Kidney (tissue), 14 donors: Measurements from ENCODE around the gene CAPRIN1. TPM values are rescaled to one million over a fixed set of nuclear protein-coding genes. Genes with fewer than 3 reads are reported as not detected.

Source experiments
- DNase-seq, 5 donors: peaks; one replicate each; pipeline ENCODE4 v3.0.0-alpha.2; 2013 to 2020
- FAIRE-seq: peaks from 2 replicates; lab custom pipeline; 2012; peaks lifted over from hg19 to GRCh38; lab: Jason Lieb, UNC
- H3K27ac ChIP-seq, 2 donors: one replicate each; pipeline ENCODE4 v1.7.0; 2013; ENCODE audit warnings: low read depth in 2 of 2, low read length in 2 of 2, inconsistent platforms in 1 of 2
- H3K27me3 ChIP-seq: one replicate; pipeline ENCODE4 v1.7.1; 2013; ENCODE audit warnings: low read length, inconsistent platforms; ENCODE audit not compliant: control insufficient read depth, insufficient read depth
- H3K36me3 ChIP-seq, 3 donors: one replicate each; pipeline versions ENCODE4 v1.7.0 to v1.7.1; 2013; ENCODE audit warnings: low read length in 3 of 3, control low read depth in 1 of 3, inconsistent platforms in 1 of 3; ENCODE audit not compliant: insufficient read depth in 3 of 3, control insufficient read depth in 2 of 3
- H3K4me1 ChIP-seq, 3 donors: one replicate each; pipeline versions ENCODE4 v1.7.0 to v1.7.1; 2013; ENCODE audit warnings: low read length in 3 of 3, inconsistent platforms in 1 of 3, low read depth in 1 of 3; ENCODE audit not compliant: control insufficient read depth in 2 of 3, insufficient read depth in 2 of 3
- H3K4me3 ChIP-seq, 3 donors: one replicate each; pipeline versions ENCODE4 v1.7.0 to v1.8.1; 2013; ENCODE audit warnings: low read length in 3 of 3, control low read depth in 1 of 3, inconsistent platforms in 1 of 3
- H3K9ac ChIP-seq, 3 donors: one replicate each; pipeline versions ENCODE4 v1.7.0 to v1.7.1; 2013; ENCODE audit warnings: low read length in 3 of 3, control low read depth in 1 of 3, inconsistent platforms in 1 of 3
- H3K9me3 ChIP-seq, 3 donors: one replicate each; pipeline versions ENCODE4 v1.7.0 to v1.7.1; 2013; ENCODE audit warnings: low read length in 3 of 3, control low read depth in 1 of 3, inconsistent platforms in 1 of 3; ENCODE audit not compliant: control insufficient read depth in 2 of 3, insufficient read depth in 1 of 3
- CTCF ChIP-seq: IDR thresholded peaks from 3 replicates; pipeline ENCODE4 v1.5.1; 2012; ENCODE audit warnings: mild to moderate bottlenecking, moderate library complexity, borderline replicate concordance; ENCODE audit not compliant: insufficient read depth; ENCODE audit errors: extremely low read depth
- intact Hi-C: fragments of 100-400 bp; cut with DNase I; formaldehyde crosslinking; loops from one replicate; pipeline ENCODE4 v1.11.1; 2022
- polyA plus RNA-seq: library from polyadenylated mRNA; stranded (reverse); fragments of 350-450 nt; fragmentation: Illumina TruSeq; extraction: RNeasy Lipid Tissue Mini Kit (QIAGEN cat#74804); gene quantifications from one replicate; pipeline ENCODE4 v1.2.3, GENCODE V29; 2014; ENCODE audit warnings: low read depth, low replicate concordance; ENCODE audit not compliant: insufficient read depth
- total RNA-seq: library from RNA; stranded (reverse); fragmentation: NEBNext Ultra II Directional; extraction: Animal tissue kit (Norgen Biotek cat#: 25700); gene quantifications from one replicate; pipeline ENCODE4 v1.2.1, GENCODE V29; 2021
- donor health status: control.
- donor health status: control.
- donor health status: control.
- donor health status: control.
- donor health status: control.
- donor health status: DM: yes; HTN: yes; CAD: no.
- donor health status: Normal renal cell carcinoma (clear cell type).

The CAPRIN1 gene
- total and polyA plus RNA-seq, 2 donors from 2014 or later, result 83.3 to 174 TPM

DNA sequence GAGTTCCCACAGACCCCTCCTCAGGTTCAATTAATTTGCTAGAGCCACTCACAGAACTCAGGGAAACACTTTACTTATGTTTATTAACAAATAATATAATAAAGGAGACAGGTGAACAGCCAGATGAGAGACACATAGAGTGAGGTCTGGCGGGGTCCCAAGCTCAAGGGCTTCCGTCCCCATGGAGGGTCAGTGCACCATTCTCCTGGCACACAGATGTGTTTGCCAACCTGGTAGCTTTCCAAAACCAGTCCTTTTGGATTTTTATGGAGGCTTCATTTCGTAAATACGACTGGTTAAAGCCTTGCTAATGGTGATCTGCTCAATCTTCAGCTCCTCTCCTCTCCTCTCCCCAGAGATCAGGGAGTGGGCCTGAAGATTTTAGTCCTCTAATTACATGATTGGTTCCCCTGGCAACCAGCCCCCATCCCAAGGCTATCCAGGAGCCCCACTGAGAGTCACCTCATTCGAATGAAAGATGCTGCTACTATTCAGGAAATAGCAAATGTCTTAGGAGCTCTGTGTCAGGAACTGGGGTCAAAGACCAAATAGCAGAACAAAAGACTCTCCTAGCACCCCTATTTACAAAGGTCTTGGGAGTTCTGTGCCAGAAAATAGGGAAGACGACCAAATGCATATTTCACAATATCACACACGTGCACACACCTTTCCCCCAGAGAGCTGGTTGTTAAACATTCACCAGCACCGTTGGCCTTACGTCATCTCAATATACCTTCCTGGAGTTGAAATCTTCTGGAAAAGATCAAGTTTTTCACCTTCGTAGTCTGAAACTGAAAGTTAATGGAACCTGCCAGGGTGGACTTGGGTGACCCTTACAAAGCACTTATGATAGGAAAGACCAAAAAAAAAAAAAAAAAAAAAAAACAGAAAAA is 23.8 kb upstream of the CAPRIN1 start:
- peak overlapping the region in 2 of 3 donors; percentile 2 to 39 for H3K4me3 ChIP-seq
- H3K27me3 ChIP-seq, result no peaks in the 10 kb centered on the region
- no peak for TF ChIP-seq CTCF
- H3K9me3 ChIP-seq, result no peaks in the 10 kb centered on the region
- H3K27ac ChIP-seq, result peak overlapping the region; percentile 58 to 67
- intact Hi-C loops, result no loop called here
- H3K9ac ChIP-seq, result peak overlapping the region in 1 of 3 donors; percentile 29
- peaks cover 0 to 4% (median 0%) of the 10 kb centered on the region in 3 donors for H3K4me1 ChIP-seq
- FAIRE-seq, result no peak
- no peaks in the 10 kb centered on the region for H3K36me3 ChIP-seq
- DNase-seq, result peak in 2 of 5 donors; percentile 49 to 55

GRCh38 chr11:34028425-34028824 is 23.1 kb upstream of the CAPRIN1 start:
- peaks cover 0 to 4% (median 0%) of the 10 kb centered on the region in 3 donors for H3K4me1 ChIP-seq
- H3K27ac ChIP-seq, result peak overlapping the region; percentile 58 to 67
- H3K4me3 ChIP-seq, result peak overlapping the region in 2 of 3 donors; percentile 2 to 39
- no peak for TF ChIP-seq CTCF
- H3K9ac ChIP-seq, result peak overlapping the region in 1 of 3 donors; percentile 29
- H3K9me3 ChIP-seq, result no peaks in the 10 kb centered on the region
- intact Hi-C loops, result no loop called here
- no peaks in the 10 kb centered on the region for H3K36me3 ChIP-seq
- DNase-seq, result no peak
- FAIRE-seq, result no peak
- no peaks in the 10 kb centered on the region for H3K27me3 ChIP-seq

- H3K9me3 ChIP-seq, result no peaks in the 10 kb centered on the region
- H3K4me3 ChIP-seq, result no peak overlapping the region
- H3K36me3 ChIP-seq, result no peaks in the 10 kb centered on the region
- DNase-seq (no peak), FAIRE-seq (no peak)
- intact Hi-C loops, result no loop called here
- no peaks in the 10 kb centered on the region for H3K27me3 ChIP-seq
- H3K9ac ChIP-seq, result no peak overlapping the region
- peaks cover 0 to 4% (median 0%) of the 10 kb centered on the region in 3 donors for H3K4me1 ChIP-seq
- no peak for TF ChIP-seq CTCF
- no peak overlapping the region for H3K27ac ChIP-seq
Measured at GRCh38 chr11:34029176-34029575, 22.4 kb upstream of the CAPRIN1 start.
